Cardiac ventricle fibroblast (primary cell): Measurements from ENCODE around the gene PLSCR4. TPM values are rescaled to one million over a fixed set of nuclear protein-coding genes. Genes with fewer than 3 reads are reported as not detected.

Experiments used
- total RNA-seq: library from RNA; depleted of rRNA; stranded (reverse); fragments of >200 nt; gene quantifications from 2 replicates; pipeline ENCODE4 v1.2.3, GENCODE V29; 2015

Gene PLSCR4, protein sequence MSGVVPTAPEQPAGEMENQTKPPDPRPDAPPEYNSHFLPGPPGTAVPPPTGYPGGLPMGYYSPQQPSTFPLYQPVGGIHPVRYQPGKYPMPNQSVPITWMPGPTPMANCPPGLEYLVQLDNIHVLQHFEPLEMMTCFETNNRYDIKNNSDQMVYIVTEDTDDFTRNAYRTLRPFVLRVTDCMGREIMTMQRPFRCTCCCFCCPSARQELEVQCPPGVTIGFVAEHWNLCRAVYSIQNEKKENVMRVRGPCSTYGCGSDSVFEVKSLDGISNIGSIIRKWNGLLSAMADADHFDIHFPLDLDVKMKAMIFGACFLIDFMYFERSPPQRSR
- 130 and 139 TPM in 2 replicates for total RNA-seq

DNA sequence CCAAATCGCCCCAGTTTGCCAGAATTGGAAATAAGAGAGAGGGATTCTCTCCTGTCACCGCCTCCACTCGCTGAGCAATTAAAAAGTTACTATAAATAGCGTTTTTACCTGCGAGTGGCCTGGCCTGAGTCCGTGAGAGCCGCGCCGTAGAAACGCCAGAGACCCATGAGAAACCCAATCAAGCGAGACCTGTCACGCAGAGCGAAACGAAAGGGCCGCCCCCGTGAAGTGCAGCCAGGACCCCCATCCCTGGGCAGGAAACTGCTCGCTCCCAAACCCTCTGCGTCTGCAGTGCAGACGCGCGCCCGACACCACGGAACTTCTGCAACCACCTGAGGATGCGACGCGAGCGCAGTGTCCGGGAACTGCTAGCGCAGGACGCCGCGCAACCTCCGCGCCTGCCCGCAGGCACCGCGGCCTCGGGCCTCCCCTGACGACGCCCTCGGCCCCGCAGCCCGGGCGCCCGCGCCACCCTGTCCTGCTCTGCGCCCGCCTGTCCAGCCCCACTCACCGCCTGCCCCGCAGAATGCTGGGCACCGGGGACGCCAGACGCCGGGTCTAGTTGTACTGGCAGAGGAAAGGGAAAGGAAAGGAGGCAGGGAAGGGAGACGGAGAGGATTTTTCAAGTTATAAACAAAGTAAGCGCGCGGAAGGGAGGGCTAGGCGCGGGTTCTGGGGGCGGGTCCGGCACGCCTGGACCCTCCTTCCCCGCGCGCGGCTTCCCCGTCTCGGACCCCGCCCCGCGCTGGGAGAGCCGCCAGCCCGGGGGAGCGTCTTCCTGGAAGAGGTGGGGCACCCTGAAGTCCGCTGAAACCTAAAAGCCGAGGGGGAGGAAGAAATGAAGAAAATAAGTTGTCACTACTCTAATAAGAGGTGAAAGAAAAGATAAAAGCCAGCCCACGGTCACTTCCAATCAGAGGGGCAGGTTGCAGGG, at the start of gene PLSCR4:
Gene PLSCR4 (minus strand): TSS at position 657 of the 934 bp plus-strand sequence. CDS start 29,034 bp downstream, outside the sequence.

DNA sequence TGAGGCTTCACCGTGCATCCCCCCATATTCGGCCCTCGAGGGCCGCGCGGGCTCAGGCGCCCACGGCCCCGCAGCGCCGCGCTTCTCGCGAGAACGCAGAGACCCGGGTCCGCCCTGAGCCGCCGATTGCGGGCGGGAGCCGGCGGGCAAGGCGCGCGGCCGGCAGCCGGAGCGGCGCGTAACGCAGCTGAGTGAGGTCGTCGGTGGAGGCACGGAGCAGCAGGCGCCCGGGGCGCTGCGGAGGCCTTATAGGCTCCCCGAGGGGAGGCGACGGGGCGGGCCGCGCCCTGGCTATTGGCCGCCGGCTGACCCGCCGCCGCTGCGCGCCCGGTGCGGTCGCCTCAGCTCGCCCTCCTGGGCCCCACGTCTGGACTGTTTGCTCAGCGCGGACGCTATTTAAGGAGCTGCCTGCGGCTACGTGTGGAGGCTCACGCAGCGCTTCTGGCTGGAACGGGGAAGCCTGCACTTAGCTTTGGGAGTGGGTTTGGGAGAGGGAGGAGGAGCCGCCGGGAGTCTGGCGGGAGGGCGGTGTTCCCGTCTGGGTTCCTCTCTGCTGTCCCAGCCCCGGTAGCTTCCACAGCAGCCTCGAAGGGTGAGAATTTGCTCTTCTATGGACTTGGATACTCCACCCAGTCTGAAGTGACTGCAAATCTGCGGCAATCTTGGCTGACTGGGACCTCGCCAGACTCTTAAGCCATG, 89.8 kb downstream of the PLSCR4 start, which contains the start of gene PLOD2:
Gene PLOD2 (minus strand): TSS at position 221 of the 699 bp plus-strand sequence. CDS start 195 bp downstream, at position 26.

Other genes with a start within 250 kb of the PLSCR4 start
- gene PLOD2, start 89.9 kb downstream of the PLSCR4 start, total RNA-seq = 136 and 152 TPM in 2 replicates
- gene PLSCR2, start 218.5 kb upstream of the PLSCR4 start, total RNA-seq = not detected in 2 replicates